Subcutaneous preadipocyte (primary cell): Measurements from ENCODE around the gene CMAS. TPM values are rescaled to one million over a fixed set of nuclear protein-coding genes. Genes with fewer than 3 reads are reported as not detected.

Experiments used
- total RNA-seq: library from RNA; depleted of rRNA; stranded (reverse); fragments of >200 nt; gene quantifications from 2 replicates; pipeline ENCODE4 v1.2.3, GENCODE V29; 2012

The CMAS gene
- 19.1 and 19.5 TPM in 2 replicates for total RNA-seq

GRCh38 chr12:22046090-22046967, at the start of gene CMAS:
TSS of gene CMAS (plus strand) at chr12:22046218. CDS start at chr12:22046304, 86 bp downstream.

Other genes starting within 250 kb of the CMAS start
- 5.9 and 12.5 TPM in 2 replicates for gene ABCC9, start 104.8 kb upstream of the CMAS start, total RNA-seq